HL-60 (cell line): ENCODE results near the gene FGR.

Experiments
- POLR2AphosphoS5 ChIP-seq: IDR thresholded peaks from 2 replicates; pipeline ENCODE4 v1.6.1; 2012; ENCODE audit warnings: low read depth
- TF ChIP-seq, protein P1 (sequence below): IDR thresholded peaks from one replicate; pipeline ENCODE4 v1.5.1; 2011; ENCODE audit warnings: low read length, control low read depth, inconsistent platforms; ENCODE audit not compliant: insufficient read depth
- TF ChIP-seq, protein P2 (sequence below): IDR thresholded peaks from 2 replicates; pipeline ENCODE4 v1.6.1; 2012; ENCODE audit warnings: low read depth; ENCODE audit not compliant: insufficient replicate concordance

DNA sequence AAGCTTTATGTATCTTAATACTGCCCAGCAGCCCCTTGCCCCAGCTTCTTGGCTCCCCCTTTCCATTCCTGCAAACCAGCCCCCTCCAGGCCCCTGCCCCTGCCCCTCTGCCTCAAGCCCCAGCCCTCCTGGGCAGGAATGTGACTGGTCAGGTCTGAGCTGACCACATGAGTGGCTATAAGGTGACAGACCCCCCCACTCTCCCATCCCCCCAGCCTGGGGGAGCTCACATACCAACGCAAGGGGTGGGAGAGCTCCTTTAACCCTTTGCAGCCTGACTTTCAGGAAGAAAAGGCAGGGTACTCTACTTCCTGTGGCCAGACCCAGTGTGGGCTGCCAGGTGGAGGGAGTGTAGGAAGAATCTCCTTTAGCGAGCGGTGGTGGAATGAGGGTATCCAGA, 64.2 kb downstream of the FGR start:
- TF ChIP-seq, protein P1, sequence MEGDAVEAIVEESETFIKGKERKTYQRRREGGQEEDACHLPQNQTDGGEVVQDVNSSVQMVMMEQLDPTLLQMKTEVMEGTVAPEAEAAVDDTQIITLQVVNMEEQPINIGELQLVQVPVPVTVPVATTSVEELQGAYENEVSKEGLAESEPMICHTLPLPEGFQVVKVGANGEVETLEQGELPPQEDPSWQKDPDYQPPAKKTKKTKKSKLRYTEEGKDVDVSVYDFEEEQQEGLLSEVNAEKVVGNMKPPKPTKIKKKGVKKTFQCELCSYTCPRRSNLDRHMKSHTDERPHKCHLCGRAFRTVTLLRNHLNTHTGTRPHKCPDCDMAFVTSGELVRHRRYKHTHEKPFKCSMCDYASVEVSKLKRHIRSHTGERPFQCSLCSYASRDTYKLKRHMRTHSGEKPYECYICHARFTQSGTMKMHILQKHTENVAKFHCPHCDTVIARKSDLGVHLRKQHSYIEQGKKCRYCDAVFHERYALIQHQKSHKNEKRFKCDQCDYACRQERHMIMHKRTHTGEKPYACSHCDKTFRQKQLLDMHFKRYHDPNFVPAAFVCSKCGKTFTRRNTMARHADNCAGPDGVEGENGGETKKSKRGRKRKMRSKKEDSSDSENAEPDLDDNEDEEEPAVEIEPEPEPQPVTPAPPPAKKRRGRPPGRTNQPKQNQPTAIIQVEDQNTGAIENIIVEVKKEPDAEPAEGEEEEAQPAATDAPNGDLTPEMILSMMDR = no peak
- TF ChIP-seq, protein P2, sequence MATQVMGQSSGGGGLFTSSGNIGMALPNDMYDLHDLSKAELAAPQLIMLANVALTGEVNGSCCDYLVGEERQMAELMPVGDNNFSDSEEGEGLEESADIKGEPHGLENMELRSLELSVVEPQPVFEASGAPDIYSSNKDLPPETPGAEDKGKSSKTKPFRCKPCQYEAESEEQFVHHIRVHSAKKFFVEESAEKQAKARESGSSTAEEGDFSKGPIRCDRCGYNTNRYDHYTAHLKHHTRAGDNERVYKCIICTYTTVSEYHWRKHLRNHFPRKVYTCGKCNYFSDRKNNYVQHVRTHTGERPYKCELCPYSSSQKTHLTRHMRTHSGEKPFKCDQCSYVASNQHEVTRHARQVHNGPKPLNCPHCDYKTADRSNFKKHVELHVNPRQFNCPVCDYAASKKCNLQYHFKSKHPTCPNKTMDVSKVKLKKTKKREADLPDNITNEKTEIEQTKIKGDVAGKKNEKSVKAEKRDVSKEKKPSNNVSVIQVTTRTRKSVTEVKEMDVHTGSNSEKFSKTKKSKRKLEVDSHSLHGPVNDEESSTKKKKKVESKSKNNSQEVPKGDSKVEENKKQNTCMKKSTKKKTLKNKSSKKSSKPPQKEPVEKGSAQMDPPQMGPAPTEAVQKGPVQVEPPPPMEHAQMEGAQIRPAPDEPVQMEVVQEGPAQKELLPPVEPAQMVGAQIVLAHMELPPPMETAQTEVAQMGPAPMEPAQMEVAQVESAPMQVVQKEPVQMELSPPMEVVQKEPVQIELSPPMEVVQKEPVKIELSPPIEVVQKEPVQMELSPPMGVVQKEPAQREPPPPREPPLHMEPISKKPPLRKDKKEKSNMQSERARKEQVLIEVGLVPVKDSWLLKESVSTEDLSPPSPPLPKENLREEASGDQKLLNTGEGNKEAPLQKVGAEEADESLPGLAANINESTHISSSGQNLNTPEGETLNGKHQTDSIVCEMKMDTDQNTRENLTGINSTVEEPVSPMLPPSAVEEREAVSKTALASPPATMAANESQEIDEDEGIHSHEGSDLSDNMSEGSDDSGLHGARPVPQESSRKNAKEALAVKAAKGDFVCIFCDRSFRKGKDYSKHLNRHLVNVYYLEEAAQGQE = no peak
- TF ChIP-seq POLR2AphosphoS5 = no peak
